Loucy (cell line): ENCODE data around the gene ZCCHC24.

ENCODE experiments used
- H2AFZ ChIP-seq: fragments of 200-600 bp; sonication (generic); 2 replicates; pipeline ENCODE4 v1.6.0; 2016; ENCODE audit warnings: antibody characterized with exemption, mild to moderate bottlenecking, low read length, moderate library complexity
- H3F3A ChIP-seq: fragments of 200-600 bp; 2 replicates; pipeline ENCODE4 v1.6.0; 2016; ENCODE audit warnings: antibody characterized with exemption, low read depth, mild to moderate bottlenecking
- H3K27me3 ChIP-seq: fragments of 200-600 bp; sonication (generic); 2 replicates; pipeline ENCODE4 v1.6.1; 2014; ENCODE audit warnings: low read length, mild to moderate bottlenecking; ENCODE audit not compliant: insufficient read depth, poor library complexity, severe bottlenecking
- H3K36me3 ChIP-seq: fragments of 200-600 bp; sonication (generic); 2 replicates; pipeline ENCODE4 v1.6.1; 2016; ENCODE audit warnings: low read length; ENCODE audit not compliant: insufficient read depth
- H3K4me1 ChIP-seq: fragments of 200-600 bp; sonication (generic); 2 replicates; pipeline ENCODE4 v1.5.1; 2014; ENCODE audit warnings: low read length, mild to moderate bottlenecking; ENCODE audit not compliant: insufficient read depth, poor library complexity, severe bottlenecking
- H3K4me2 ChIP-seq: fragments of 200-600 bp; sonication (generic); 2 replicates; pipeline ENCODE4 v1.6.0; 2014; ENCODE audit warnings: antibody characterized with exemption, low read length, low read depth, mild to moderate bottlenecking; ENCODE audit not compliant: poor library complexity, severe bottlenecking
- H3K4me3 ChIP-seq: fragments of 200-600 bp; sonication (generic); 2 replicates; pipeline ENCODE4 v1.5.1; 2014; ENCODE audit warnings: low read length, mild to moderate bottlenecking, mixed read lengths; ENCODE audit not compliant: poor library complexity, severe bottlenecking
- H3K79me2 ChIP-seq: fragments of 200-600 bp; sonication (generic); 2 replicates; pipeline ENCODE4 v1.6.1; 2014; ENCODE audit warnings: low read length; ENCODE audit not compliant: insufficient read depth
- H3K9ac ChIP-seq: fragments of 200-600 bp; sonication (generic); 2 replicates; pipeline ENCODE4 v1.6.0; 2014; ENCODE audit warnings: mild to moderate bottlenecking, low read depth, low read length, moderate library complexity; ENCODE audit not compliant: poor library complexity, severe bottlenecking
- H3K9me2 ChIP-seq: fragments of 200-600 bp; sonication (generic); replicated peaks from 2 replicates; pipeline ENCODE4 v1.6.1; 2016; ENCODE audit warnings: low read depth, low read length, mixed read lengths
- H3K9me3 ChIP-seq: fragments of 200-600 bp; sonication (generic); 2 replicates; pipeline ENCODE4 v1.6.1; 2014; ENCODE audit warnings: mild to moderate bottlenecking, antibody characterized with exemption, low read length, low read depth; ENCODE audit not compliant: insufficient read depth
- H4K20me1 ChIP-seq: fragments of 200-600 bp; sonication (generic); 2 replicates; pipeline ENCODE4 v1.6.0; 2014; ENCODE audit warnings: antibody characterized with exemption, low read length, mild to moderate bottlenecking; ENCODE audit not compliant: insufficient read depth, poor library complexity, severe bottlenecking
- EZH2phosphoT487 ChIP-seq: fragments of 200-600 bp; IDR thresholded peaks from 2 replicates; pipeline ENCODE4 v1.6.1; 2018; ENCODE audit warnings: antibody characterized with exemption, mild to moderate bottlenecking, moderate library complexity, borderline replicate concordance
- TF ChIP-seq, protein P1 (sequence below): fragments of 200-600 bp; sonication (generic); conservative IDR thresholded peaks from 2 replicates; pipeline ENCODE4 v1.5.1; 2014; ENCODE audit warnings: mild to moderate bottlenecking, antibody characterized with exemption, low read length

The ZCCHC24 gene

DNA sequence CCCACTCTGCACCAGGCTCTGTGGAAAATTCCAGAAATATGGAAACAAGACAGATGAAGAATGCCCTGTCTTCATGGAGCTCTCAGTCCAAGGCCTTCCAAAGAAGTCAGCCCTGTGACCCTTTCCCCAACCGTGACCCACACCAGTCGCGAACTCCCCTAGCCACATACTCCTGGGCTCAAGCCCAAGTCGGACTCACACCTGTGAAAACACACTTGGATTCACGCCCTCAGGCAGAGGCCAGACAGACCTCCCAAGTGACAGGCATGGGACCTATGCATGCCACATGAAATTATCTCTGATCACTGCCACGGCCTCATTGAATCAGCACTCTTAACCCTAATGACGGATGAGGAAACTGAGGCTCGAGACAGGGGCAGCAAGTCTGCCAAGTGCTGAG is 42.5 kb downstream of the ZCCHC24 start:
- Histone ChIP-seq H2AFZ (no peak overlapping the region), H3K9me3 (no peaks in the 10 kb centered on the region), H3K79me2 (no peaks in the 10 kb centered on the region), H3K4me1 (peaks cover 15% of the 10 kb centered on the region), H3F3A (no peaks in the 10 kb centered on the region), H3K4me3 (no peak overlapping the region), H3K27me3 (no peaks in the 10 kb centered on the region), H3K9ac (no peak overlapping the region), H3K4me2 (no peak overlapping the region), H3K9me2 (no peaks in the 10 kb centered on the region), H4K20me1 (no peaks in the 10 kb centered on the region), H3K36me3 (no peaks in the 10 kb centered on the region)
- TF ChIP-seq, protein P1, sequence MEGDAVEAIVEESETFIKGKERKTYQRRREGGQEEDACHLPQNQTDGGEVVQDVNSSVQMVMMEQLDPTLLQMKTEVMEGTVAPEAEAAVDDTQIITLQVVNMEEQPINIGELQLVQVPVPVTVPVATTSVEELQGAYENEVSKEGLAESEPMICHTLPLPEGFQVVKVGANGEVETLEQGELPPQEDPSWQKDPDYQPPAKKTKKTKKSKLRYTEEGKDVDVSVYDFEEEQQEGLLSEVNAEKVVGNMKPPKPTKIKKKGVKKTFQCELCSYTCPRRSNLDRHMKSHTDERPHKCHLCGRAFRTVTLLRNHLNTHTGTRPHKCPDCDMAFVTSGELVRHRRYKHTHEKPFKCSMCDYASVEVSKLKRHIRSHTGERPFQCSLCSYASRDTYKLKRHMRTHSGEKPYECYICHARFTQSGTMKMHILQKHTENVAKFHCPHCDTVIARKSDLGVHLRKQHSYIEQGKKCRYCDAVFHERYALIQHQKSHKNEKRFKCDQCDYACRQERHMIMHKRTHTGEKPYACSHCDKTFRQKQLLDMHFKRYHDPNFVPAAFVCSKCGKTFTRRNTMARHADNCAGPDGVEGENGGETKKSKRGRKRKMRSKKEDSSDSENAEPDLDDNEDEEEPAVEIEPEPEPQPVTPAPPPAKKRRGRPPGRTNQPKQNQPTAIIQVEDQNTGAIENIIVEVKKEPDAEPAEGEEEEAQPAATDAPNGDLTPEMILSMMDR: no peak
- no peak for TF ChIP-seq EZH2phosphoT487

DNA sequence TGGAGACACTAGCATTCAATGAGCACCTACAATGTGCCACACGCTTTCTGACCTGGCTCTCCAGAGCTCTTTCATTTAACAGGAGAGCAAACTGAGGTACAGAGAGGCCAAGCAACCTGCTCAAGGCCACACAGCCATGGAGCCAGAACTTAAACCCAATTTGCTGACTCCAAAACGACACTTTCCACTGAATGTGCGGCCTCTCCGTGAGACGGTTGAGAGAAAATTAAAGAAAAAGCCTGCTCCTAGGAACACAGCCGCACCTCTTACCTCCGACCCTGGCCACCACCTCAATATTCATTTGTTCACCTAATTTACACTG is 42.8 kb downstream of the ZCCHC24 start:
- peaks cover 15% of the 10 kb centered on the region for H3K4me1 ChIP-seq
- H2AFZ ChIP-seq: no peak overlapping the region
- no peaks in the 10 kb centered on the region for H3K27me3 ChIP-seq
- no peak overlapping the region for H3K4me2 ChIP-seq
- TF ChIP-seq, protein P1: no peak
- no peak for TF ChIP-seq EZH2phosphoT487
- no peaks in the 10 kb centered on the region for H3K79me2 ChIP-seq
- no peaks in the 10 kb centered on the region for H3K9me3 ChIP-seq
- H3K4me3 ChIP-seq: no peak overlapping the region
- no peaks in the 10 kb centered on the region for H3F3A ChIP-seq
- no peak overlapping the region for H3K9ac ChIP-seq
- H3K9me2 ChIP-seq: no peaks in the 10 kb centered on the region
- no peaks in the 10 kb centered on the region for H3K36me3 ChIP-seq
- no peaks in the 10 kb centered on the region for H4K20me1 ChIP-seq

DNA sequence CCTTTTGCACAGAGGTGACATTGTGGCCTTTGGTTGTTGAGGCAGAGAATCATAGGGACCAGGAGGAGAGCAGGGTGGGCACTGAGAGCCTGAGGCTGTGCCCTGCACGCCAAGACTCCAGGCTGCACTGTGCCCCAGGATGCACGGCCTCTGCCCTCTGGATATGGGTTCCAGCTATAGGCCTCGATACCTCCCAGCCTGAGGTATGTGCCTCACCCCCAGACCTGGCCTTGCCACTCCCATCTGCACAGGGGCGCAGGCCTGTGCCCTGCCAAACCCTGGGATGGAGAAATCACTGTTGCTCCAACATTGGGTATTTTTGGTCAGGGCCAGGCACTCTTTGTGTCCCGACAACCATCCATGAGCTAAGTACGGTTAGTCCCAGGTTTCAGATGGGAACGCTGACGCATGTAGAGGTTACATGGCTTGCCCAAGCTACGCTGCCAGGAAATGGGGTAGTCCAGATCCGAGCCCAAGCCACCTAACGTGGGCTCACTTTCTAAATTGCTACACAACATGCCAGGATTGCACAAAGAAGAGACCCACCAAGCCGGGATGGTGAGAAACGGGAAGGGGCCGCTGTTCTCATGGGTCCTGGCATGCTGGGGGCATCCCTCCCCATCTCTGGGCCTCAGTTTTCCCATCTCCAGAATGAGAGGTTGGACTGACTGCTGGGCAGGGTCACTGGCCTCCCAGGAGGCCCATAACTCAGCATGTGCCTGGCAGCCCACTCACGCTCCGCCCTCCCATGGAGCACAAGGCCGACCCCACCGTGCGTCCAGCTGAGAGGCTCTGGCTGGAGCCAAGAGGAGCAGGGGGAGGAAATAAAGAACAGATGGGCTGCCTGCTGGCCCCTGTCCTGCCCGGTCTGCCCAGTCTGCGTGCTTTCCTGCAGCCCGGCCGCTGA is 44.2 kb downstream of the ZCCHC24 start:
- peaks cover 11% of the 10 kb centered on the region for H3K4me1 ChIP-seq
- no peaks in the 10 kb centered on the region for H3K79me2 ChIP-seq
- H3K9me3 ChIP-seq: no peaks in the 10 kb centered on the region
- TF ChIP-seq, protein P1: no peak
- TF ChIP-seq EZH2phosphoT487: no peak
- no peaks in the 10 kb centered on the region for H3K9me2 ChIP-seq
- no peaks in the 10 kb centered on the region for H3F3A ChIP-seq
- no peak overlapping the region for H3K9ac ChIP-seq
- H3K36me3 ChIP-seq: no peaks in the 10 kb centered on the region
- no peak overlapping the region for H2AFZ ChIP-seq
- H3K4me2 ChIP-seq: no peak overlapping the region
- H4K20me1 ChIP-seq: no peaks in the 10 kb centered on the region
- no peak overlapping the region for H3K4me3 ChIP-seq
- no peaks in the 10 kb centered on the region for H3K27me3 ChIP-seq
